Ovary (tissue), 9 donors: ENCODE measurements around the gene STRADB. TPM values are rescaled to one million over a fixed set of nuclear protein-coding genes. Genes with fewer than 3 reads are reported as not detected.

Experiments used
- DNase-seq, 5 donors: peaks; one replicate each; pipeline ENCODE4 v3.0.0-alpha.2; 2019 to 2020
- H3K27ac ChIP-seq, 2 donors: fragments of 200-600 bp; one replicate each; pipeline versions ENCODE4 v1.5.1 to v1.8.0; 2019 to 2022
- H3K27me3 ChIP-seq: fragments of 200-600 bp; one replicate; pipeline ENCODE4 v1.8.0; 2022
- H3K36me3 ChIP-seq: fragments of 200-600 bp; sonication (generic); one replicate; pipeline ENCODE4 v1.5.1; 2019
- H3K4me1 ChIP-seq: one replicate; pipeline ENCODE4 v1.8.1; 2013; ENCODE audit warnings: mild to moderate bottlenecking, moderate library complexity; ENCODE audit not compliant: insufficient read depth
- H3K4me3 ChIP-seq: fragments of 200-600 bp; sonication (generic); one replicate; pipeline ENCODE4 v1.5.1; 2017
- H3K9me3 ChIP-seq, 2 donors: fragments of 200-600 bp in 1 of 2; sonication (generic) in 1 of 2; one replicate each; pipeline versions ENCODE4 v1.5.1 to v1.8.1; 2013 to 2019; ENCODE audit warnings: mild to moderate bottlenecking in 1 of 2, moderate library complexity in 1 of 2
- CTCF ChIP-seq, 3 donors: fragments of 450-650 bp in 2 of 3; fragments of 200-600 bp in 1 of 3; IDR thresholded peaks; one replicate each; pipeline versions ENCODE4 v1.5.1 to v1.8.0; 2016 to 2022; ENCODE audit warnings: antibody characterized with exemption in 3 of 3, mild to moderate bottlenecking in 1 of 3
- EP300 ChIP-seq: sonication (generic); formaldehyde crosslinking; IDR thresholded peaks from one replicate; pipeline ENCODE4 v1.6.1; 2017; ENCODE audit warnings: antibody characterized with exemption
- POLR2A ChIP-seq: fragments of 450-650 bp; IDR thresholded peaks from one replicate; pipeline ENCODE4 v1.6.1; 2017; ENCODE audit warnings: antibody characterized with exemption, mild to moderate bottlenecking, moderate library complexity
- WGBS, 3 donors: extraction: QIAGEN DNeasy Blood & Tissue Kit in 1 of 3; methylation state at CpG; one replicate each; pipeline versions ENCODE4 v1.1.5 to v1.1.7; 2013 to 2017; 5-methylcytosine and 5-hydroxymethylcytosine counted together
- intact Hi-C, 4 donors: fragments of 100-400 bp; cut with DNase I; formaldehyde crosslinking; loops; one replicate each; pipeline versions ENCODE4 v1.11.0 to v1.15.1; 2022 to 2023
- polyA plus RNA-seq, 2 donors: library from polyadenylated mRNA; stranded (reverse); fragments of 200-250 nt in 1 of 2; fragments of 350-450 nt in 1 of 2; fragmentation: Illumina TruSeq in 1 of 2; extraction: RNeasy Lipid Tissue Mini Kit (QIAGEN cat#74804) in 1 of 2; gene quantifications; one replicate each; pipeline ENCODE4 v1.2.3, GENCODE V29; 2013 to 2014
- total RNA-seq, 7 donors: library from RNA; depleted of rRNA in 2 of 7; stranded (reverse); fragments of >200 nt in 2 of 7; fragmentation: NEBNext Ultra II Directional in 3 of 7; extraction: Animal tissue kit (Norgen Biotek cat#: 25700) in 3 of 7; gene quantifications; one replicate each; pipeline versions ENCODE4 v1.1.0 to v1.2.4, GENCODE V29; 2016 to 2023
- donor health status: DM: no; HTN: no; CAD: no; lungs with moderate emphysema.
- donor health status: DM: no; HTN: no; CAD: no.
- donor health status: Bipolar disorder and iron deficiency.
- donor health status: DM: yes; HTN: yes; CAD: no.
- donor health status: DM: no; HTN: no; CAD: no.
- donor health status: DM: yes; HTN: yes; CAD: no.

The STRADB gene
- total and polyA plus RNA-seq, 9 donors, result 11.7 to 33.3 (median 16.5) TPM

- intact Hi-C loops, result loop anchor here in 1 of 4 donors (2.0 kb wide), 1 partner anchor 77 kb away; no protein-coding TSS in a partner anchor
- no peaks in the 10 kb centered on the region for H3K36me3 ChIP-seq
These were observed 14.0 kb downstream of the STRADB start for GRCh38 chr2:201465524-201465971.

GRCh38 chr2:201466050-201466675, 14.6 kb downstream of the STRADB start:
- intact Hi-C loops, result no loop called here
- H3K27me3 ChIP-seq, result no peaks in the 10 kb centered on the region
- H3K27ac ChIP-seq, result no peak overlapping the region
- no peak overlapping the region for H3K4me3 ChIP-seq
- H3K9me3 ChIP-seq, result no peaks in the 10 kb centered on the region
- 20 to 25% (median 24%) methylated on average over 3 of the region's 3 CpGs for WGBS, 3 donors
- DNase-seq, result no peak
- TF ChIP-seq POLR2A (no peak), EP300 (no peak), CTCF (IDR thresholded peaks at IDR 0.05) (no peak)
- H3K4me1 ChIP-seq, result no peaks in the 10 kb centered on the region
- H3K36me3 ChIP-seq, result no peaks in the 10 kb centered on the region

More at GRCh38 chr2:201465524-201465971, 14.0 kb downstream of the STRADB start:
- H3K27ac ChIP-seq, result no peak overlapping the region
- H3K4me3 ChIP-seq, result no peak overlapping the region
- TF ChIP-seq EP300, result no peak
- no peak for TF ChIP-seq CTCF (IDR thresholded peaks at IDR 0.05)
- no peak for TF ChIP-seq POLR2A
- WGBS, 3 donors, result 86 to 97% (median 91%) methylated on average over 2 of the region's 2 CpGs
- DNase-seq, result peak in 1 of 5 donors; percentile 13
- H3K4me1 ChIP-seq, result no peaks in the 10 kb centered on the region
- no peaks in the 10 kb centered on the region for H3K9me3 ChIP-seq
- no peaks in the 10 kb centered on the region for H3K27me3 ChIP-seq

DNA sequence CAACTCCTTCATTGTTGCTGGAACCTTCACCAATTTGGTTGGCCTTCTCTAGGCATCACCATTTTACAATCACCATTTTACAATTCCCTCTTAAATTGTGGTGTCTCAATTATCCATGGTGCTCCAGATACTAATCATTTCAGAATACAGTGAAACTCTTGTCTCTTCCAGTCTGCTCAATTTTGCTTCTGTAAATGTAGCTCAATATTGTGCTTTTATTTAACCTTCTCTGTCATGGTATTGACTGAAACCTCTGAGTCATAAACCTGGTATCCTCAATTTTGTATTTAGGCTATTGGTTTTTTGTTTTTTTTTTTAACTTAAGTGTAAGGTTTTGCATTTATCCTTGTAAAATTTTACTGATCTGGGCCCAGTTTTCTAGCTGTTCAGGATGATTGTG, 16.1 kb downstream of the STRADB start:
- Histone ChIP-seq H3K4me1 (no peaks in the 10 kb centered on the region), H3K36me3 (no peaks in the 10 kb centered on the region), H3K27me3 (no peaks in the 10 kb centered on the region), H3K27ac (no peak overlapping the region), H3K4me3 (no peak overlapping the region), H3K9me3 (no peaks in the 10 kb centered on the region)
- intact Hi-C loops, result no loop called here
- TF ChIP-seq POLR2A (no peak), CTCF (IDR thresholded peaks at IDR 0.05) (no peak), EP300 (no peak)
- DNase-seq, result no peak

DNA sequence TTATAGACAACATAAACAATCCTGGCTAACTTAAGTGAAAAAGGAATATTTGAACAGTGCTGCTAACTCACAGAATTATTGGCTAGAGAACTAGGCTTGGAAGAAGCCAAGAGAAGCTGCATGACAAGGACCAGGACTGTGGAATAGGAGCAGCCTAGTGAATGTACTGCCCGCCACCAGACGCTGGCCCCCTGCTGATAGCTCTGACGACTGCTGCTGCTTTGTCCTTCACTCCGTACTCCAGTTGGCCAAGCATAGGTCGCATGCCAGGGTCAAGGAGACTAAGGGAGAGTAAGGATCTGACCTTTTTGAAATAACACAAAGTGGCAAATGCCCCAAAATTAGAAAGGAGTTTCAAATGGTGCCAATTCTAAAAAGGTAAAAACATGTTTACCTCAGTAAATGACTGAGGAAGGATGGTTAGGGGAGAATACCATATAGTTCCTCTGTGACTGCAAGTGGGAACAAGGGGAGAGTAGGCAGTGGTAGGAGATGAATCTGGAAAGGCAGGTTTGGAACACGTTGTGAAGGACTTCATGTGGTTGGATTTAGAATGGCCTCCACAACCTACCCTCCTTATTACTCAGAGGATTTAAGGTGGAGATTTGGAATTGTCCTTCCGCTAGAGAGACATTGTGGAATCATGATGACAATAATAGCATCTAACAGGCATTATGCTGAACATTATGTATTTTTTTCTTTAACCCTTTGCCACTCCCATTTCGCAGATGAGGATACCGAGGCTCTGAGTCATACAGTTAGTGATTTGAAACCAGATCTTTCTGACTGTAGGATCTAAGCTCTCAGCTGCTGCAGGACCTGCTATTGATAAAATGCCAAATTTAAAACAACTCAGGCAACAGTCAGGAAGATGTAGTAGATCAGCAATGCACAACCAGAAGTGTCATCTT, 19.5 kb downstream of the STRADB start:
- no peaks in the 10 kb centered on the region for H3K27me3 ChIP-seq
- H3K9me3 ChIP-seq, result no peaks in the 10 kb centered on the region
- no peaks in the 10 kb centered on the region for H3K4me1 ChIP-seq
- DNase-seq, result no peak
- H3K4me3 ChIP-seq, result no peak overlapping the region
- TF ChIP-seq CTCF (IDR thresholded peaks at IDR 0.05) (no peak), EP300 (no peak), POLR2A (no peak)
- H3K36me3 ChIP-seq, result no peaks in the 10 kb centered on the region
- WGBS, 3 donors, result 83 to 88% (median 84%) methylated on average over 9 of the region's 9 CpGs
- intact Hi-C loops, result no loop called here
- H3K27ac ChIP-seq, result no peak overlapping the region
